ENCODE measurements around the gene ARHGAP26. TPM values are rescaled to one million over a fixed set of nuclear protein-coding genes. Genes with fewer than 3 reads are reported as not detected.

The ARHGAP26 gene
- total and polyA plus RNA-seq, 12 donors: 7.5 to 45.8 (median 37.2) TPM

- no peak for TF ChIP-seq CTCF (IDR thresholded peaks at IDR 0.05)
- no peak overlapping the region for H3K4me3 ChIP-seq
- 87% methylated on average over 2 of the region's 2 CpGs for WGBS, 2 donors
- H3K4me1 ChIP-seq: peaks cover 0 to 7% (median 0%) of the 10 kb centered on the region in 9 donors
- intact Hi-C loops (cut with DNase I): no loop called here
- no peak overlapping the region for H3K27ac ChIP-seq
- H3K36me3 ChIP-seq: no peaks in the 10 kb centered on the region
- no peak for ATAC-seq
- H3K9me3 ChIP-seq: no peaks in the 10 kb centered on the region
- no peak for DNase-seq
- no peaks in the 10 kb centered on the region for H3K27me3 ChIP-seq
These were observed 466.5 kb downstream of the ARHGAP26 start for GRCh38 chr5:143236682-143237081.

DNA sequence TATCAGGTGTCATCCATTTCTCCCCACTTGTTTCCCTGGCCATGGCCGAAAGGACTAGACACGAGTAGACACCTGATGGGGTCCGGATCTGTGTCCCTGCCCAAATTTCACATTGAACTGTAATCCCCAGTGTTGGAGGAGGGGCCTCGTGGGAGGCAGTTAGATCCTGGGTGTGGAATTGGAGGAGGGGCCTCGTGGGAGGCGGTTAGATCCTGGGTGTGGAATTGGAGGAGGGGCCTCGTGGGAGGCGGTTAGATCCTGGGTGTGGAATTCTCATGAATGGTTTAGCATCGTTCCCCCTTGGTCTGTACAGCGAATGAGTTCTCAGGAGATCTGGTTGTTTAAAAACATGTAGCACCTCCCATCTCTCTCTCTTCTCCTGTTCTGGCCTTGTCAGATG lies 467.5 kb downstream of the ARHGAP26 start:
- Histone ChIP-seq H3K27me3 (no peaks in the 10 kb centered on the region), H3K4me3 (no peak overlapping the region), H3K36me3 (no peaks in the 10 kb centered on the region), H3K27ac (no peak overlapping the region), H3K4me1 (peaks cover 0 to 11% (median 0%) of the 10 kb centered on the region in 9 donors), H3K9me3 (no peaks in the 10 kb centered on the region)
- no peak for TF ChIP-seq CTCF (IDR thresholded peaks at IDR 0.05)
- DNase-seq: no peak
- 96% methylated on average over 10 of the region's 10 CpGs for WGBS, 2 donors
- ATAC-seq: no peak
- intact Hi-C loops (cut with DNase I): no loop called here

DNA sequence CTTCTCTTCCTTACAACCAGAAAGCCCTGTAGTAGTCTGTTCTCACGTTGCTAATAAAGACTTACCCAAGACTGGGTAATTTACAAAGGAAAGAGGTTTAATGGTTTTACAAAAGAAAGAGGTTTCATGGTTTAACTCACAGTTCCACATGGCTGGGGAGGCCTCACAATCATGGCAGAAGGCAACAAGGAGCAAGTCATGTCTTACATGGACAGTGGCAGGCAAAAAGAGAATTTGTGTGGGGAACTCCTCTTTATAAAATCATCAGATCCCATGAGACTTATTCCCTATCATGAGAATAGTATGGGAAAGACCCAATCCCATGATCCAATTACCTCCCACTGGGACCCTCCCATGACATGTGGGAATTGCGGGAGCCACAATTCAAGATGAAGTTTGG lies 468.4 kb downstream of the ARHGAP26 start:
- no peak for TF ChIP-seq CTCF (IDR thresholded peaks at IDR 0.05)
- no peaks in the 10 kb centered on the region for H3K36me3 ChIP-seq
- H3K9me3 ChIP-seq: no peaks in the 10 kb centered on the region
- DNase-seq (no peak), ATAC-seq (no peak)
- peaks cover 0 to 9% (median 2%) of the 10 kb centered on the region in 9 donors for H3K4me1 ChIP-seq
- WGBS, 2 donors: 95 to 97% methylated on average over 2 of the region's 2 CpGs
- H3K4me3 ChIP-seq: no peak overlapping the region
- H3K27ac ChIP-seq: no peak overlapping the region
- H3K27me3 ChIP-seq: no peaks in the 10 kb centered on the region
- intact Hi-C loops (cut with DNase I): no loop called here

DNA sequence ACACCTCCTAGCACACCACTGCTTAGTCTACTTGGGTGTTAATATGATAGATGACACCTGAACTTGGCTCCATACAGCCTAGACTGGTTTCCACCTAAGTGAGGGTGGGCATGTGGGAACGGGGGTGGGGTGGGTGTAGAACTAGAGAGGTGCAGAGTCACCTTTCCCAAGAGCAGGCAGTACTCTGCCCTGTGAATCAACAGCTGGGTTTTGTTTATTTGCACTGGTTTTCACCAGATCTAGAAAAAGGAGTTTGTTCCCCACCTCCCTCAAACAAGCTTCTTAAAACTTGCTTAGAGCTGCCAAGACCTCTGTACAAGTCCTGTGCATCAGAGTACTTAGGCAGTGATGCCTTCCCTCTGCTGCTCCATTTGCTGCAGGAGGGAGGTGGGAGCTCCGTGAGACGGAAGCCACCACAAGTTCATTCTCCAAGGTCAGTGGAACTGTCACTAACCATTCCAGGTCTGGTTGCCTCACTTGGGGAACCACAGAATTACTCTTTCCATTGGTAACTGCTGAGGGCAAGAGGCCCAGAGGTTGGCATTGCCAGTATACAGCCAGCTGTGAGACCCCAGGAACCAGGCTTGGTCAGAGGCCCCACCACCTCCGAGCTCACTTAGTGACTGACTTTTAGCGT lies 469.8 kb downstream of the ARHGAP26 start:
- Histone ChIP-seq H3K4me3 (no peak overlapping the region), H3K9me3 (no peaks in the 10 kb centered on the region), H3K4me1 (peaks cover 0 to 14% (median 4%) of the 10 kb centered on the region in 9 donors), H3K27me3 (no peaks in the 10 kb centered on the region), H3K27ac (no peak overlapping the region), H3K36me3 (no peaks in the 10 kb centered on the region)
- ATAC-seq: no peak
- intact Hi-C loops (cut with DNase I): no loop called here
- 85% methylated on average over 5 of the region's 5 CpGs for WGBS, 2 donors
- DNase-seq: no peak
- TF ChIP-seq CTCF (IDR thresholded peaks at IDR 0.05): no peak

All from heart right ventricle (tissue), 16 donors.